ENCODE measurements around the gene KCNA10.

The KCNA10 gene

GRCh38 chr1:110551278-110551809, 32.4 kb upstream of the KCNA10 start:
- H3K4me1 ChIP-seq (ENCODE audit: control insufficient read depth, insufficient read depth, low read length) = peaks cover 11% of the 10 kb centered on the region
- H3K9ac ChIP-seq (ENCODE audit: low read length in 2 of 2) = no peak overlapping the region
- H3K27ac ChIP-seq (ENCODE audit: low read length) = no peak overlapping the region
- H3K4me3 ChIP-seq (ENCODE audit: low read length in 2 of 2) = no peak overlapping the region
- H3K9me3 ChIP-seq (ENCODE audit: control insufficient read depth in 2 of 2, low read length in 2 of 2) = no peaks in the 10 kb centered on the region
- no peaks in the 10 kb centered on the region for H3K36me3 ChIP-seq (ENCODE audit: control insufficient read depth in 2 of 2, insufficient read depth in 2 of 2, low read length in 2 of 2)
- H3K27me3 ChIP-seq (ENCODE audit: control insufficient read depth in 1 of 2, insufficient read depth in 2 of 2, low read length in 2 of 2) = peaks cover 16 to 28% of the 10 kb centered on the region in 2 donors

DNA sequence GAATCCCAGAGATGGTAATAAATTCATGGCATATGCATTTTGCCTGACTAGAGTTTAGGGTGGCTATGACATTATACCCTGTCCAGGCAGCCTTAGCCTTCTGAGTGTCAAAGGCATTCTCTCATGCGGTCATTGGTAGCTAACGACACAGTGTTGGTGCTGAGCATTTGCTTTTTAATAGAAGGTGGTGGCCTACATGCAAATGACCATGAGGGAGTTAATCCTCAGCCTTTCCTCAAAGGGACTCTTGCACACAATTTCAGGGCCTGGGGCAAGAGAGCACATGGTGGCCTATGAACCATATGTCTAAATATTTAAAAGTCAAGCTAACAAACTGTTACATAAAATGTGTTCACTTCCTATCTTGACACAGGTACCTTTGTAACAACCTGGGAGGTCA, 30.9 kb upstream of the KCNA10 start:
- Histone ChIP-seq H3K27me3 (ENCODE audit: control insufficient read depth in 1 of 2, insufficient read depth in 2 of 2, low read length in 2 of 2) (peaks cover 16 to 23% of the 10 kb centered on the region in 2 donors), H3K36me3 (ENCODE audit: control insufficient read depth in 2 of 2, insufficient read depth in 2 of 2, low read length in 2 of 2) (no peaks in the 10 kb centered on the region), H3K4me3 (ENCODE audit: low read length in 2 of 2) (no peak overlapping the region), H3K9me3 (ENCODE audit: control insufficient read depth in 2 of 2, low read length in 2 of 2) (no peaks in the 10 kb centered on the region), H3K4me1 (ENCODE audit: control insufficient read depth, insufficient read depth, low read length) (peaks cover under 1% of the 10 kb centered on the region), H3K9ac (ENCODE audit: low read length in 2 of 2) (no peak overlapping the region), H3K27ac (ENCODE audit: low read length) (no peak overlapping the region)

GRCh38 chr1:110548381-110548780, 29.4 kb upstream of the KCNA10 start:
- no peaks in the 10 kb centered on the region for H3K36me3 ChIP-seq (ENCODE audit: control insufficient read depth in 2 of 2, insufficient read depth in 2 of 2, low read length in 2 of 2)
- no peaks in the 10 kb centered on the region for H3K4me1 ChIP-seq (ENCODE audit: control insufficient read depth, insufficient read depth, low read length)
- H3K9ac ChIP-seq (ENCODE audit: low read length in 2 of 2) = no peak overlapping the region
- H3K27me3 ChIP-seq (ENCODE audit: control insufficient read depth in 1 of 2, insufficient read depth in 2 of 2, low read length in 2 of 2) = peaks cover 16 to 22% of the 10 kb centered on the region in 2 donors
- no peaks in the 10 kb centered on the region for H3K9me3 ChIP-seq (ENCODE audit: control insufficient read depth in 2 of 2, low read length in 2 of 2)
- H3K4me3 ChIP-seq (ENCODE audit: low read length in 2 of 2) = no peak overlapping the region
- H3K27ac ChIP-seq (ENCODE audit: low read length) = no peak overlapping the region

DNA sequence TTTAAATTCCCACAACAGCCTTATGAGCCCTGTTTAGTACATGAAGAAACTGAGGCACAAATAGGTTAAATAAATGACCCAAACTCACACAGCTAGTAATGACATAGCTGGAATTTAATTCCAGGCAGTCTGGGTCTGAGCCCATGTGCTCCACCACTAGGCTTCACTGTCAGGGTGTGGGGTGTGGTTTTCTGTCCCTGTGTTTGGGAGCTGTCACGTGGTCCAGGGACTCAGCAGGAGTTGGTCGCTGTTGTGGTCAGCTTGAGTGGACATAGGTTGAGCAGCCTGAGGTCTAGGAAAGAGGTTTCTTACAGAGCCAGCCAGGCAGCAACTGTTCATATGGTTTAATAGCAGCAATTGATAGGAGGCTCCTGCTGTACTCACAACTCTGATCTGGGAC, 28.0 kb upstream of the KCNA10 start:
- no peak overlapping the region for H3K27ac ChIP-seq (ENCODE audit: low read length)
- H3K9me3 ChIP-seq (ENCODE audit: control insufficient read depth in 2 of 2, low read length in 2 of 2) = no peaks in the 10 kb centered on the region
- no peak overlapping the region for H3K4me3 ChIP-seq (ENCODE audit: low read length in 2 of 2)
- peaks cover 8 to 16% of the 10 kb centered on the region in 2 donors for H3K27me3 ChIP-seq (ENCODE audit: control insufficient read depth in 1 of 2, insufficient read depth in 2 of 2, low read length in 2 of 2)
- H3K9ac ChIP-seq (ENCODE audit: low read length in 2 of 2) = no peak overlapping the region
- no peaks in the 10 kb centered on the region for H3K4me1 ChIP-seq (ENCODE audit: control insufficient read depth, insufficient read depth, low read length)
- H3K36me3 ChIP-seq (ENCODE audit: control insufficient read depth in 2 of 2, insufficient read depth in 2 of 2, low read length in 2 of 2) = no peaks in the 10 kb centered on the region

GRCh38 chr1:110545492-110545891, 26.5 kb upstream of the KCNA10 start:
- H3K27ac ChIP-seq (ENCODE audit: low read length) = no peak overlapping the region
- no peaks in the 10 kb centered on the region for H3K9me3 ChIP-seq (ENCODE audit: control insufficient read depth in 2 of 2, low read length in 2 of 2)
- H3K4me1 ChIP-seq (ENCODE audit: control insufficient read depth, insufficient read depth, low read length) = no peaks in the 10 kb centered on the region
- no peak overlapping the region for H3K9ac ChIP-seq (ENCODE audit: low read length in 2 of 2)
- no peak overlapping the region for H3K4me3 ChIP-seq (ENCODE audit: low read length in 2 of 2)
- peaks cover 4 to 5% of the 10 kb centered on the region in 2 donors for H3K27me3 ChIP-seq (ENCODE audit: control insufficient read depth in 1 of 2, insufficient read depth in 2 of 2, low read length in 2 of 2)
- H3K36me3 ChIP-seq (ENCODE audit: control insufficient read depth in 2 of 2, insufficient read depth in 2 of 2, low read length in 2 of 2) = no peaks in the 10 kb centered on the region

DNA sequence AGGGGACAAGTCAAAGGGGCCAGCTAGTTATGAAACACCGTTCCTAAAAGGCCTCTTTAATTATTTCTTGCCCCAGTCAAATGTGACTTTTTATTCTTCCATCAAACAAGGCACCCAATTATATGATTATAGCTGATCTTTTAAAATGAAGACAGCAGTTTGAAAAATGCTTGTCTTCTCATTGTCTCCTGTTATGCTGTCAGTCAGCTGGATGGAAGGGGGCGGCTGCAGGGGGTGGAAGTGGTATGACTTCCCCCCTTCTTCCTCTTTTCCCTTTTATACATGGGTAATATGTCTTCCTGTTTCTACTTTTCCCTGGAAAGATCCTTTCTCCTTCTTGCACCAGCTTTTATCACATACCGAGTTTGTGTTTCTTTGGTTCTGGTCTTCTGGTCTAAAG, 25.8 kb upstream of the KCNA10 start:
- Histone ChIP-seq H3K4me1 (ENCODE audit: control insufficient read depth, insufficient read depth, low read length) (no peaks in the 10 kb centered on the region), H3K9ac (ENCODE audit: low read length in 2 of 2) (no peak overlapping the region), H3K9me3 (ENCODE audit: control insufficient read depth in 2 of 2, low read length in 2 of 2) (no peaks in the 10 kb centered on the region), H3K27ac (ENCODE audit: low read length) (no peak overlapping the region), H3K4me3 (ENCODE audit: low read length in 2 of 2) (no peak overlapping the region), H3K27me3 (ENCODE audit: control insufficient read depth in 1 of 2, insufficient read depth in 2 of 2, low read length in 2 of 2) (peaks cover 4 to 5% of the 10 kb centered on the region in 2 donors), H3K36me3 (ENCODE audit: control insufficient read depth in 2 of 2, insufficient read depth in 2 of 2, low read length in 2 of 2) (no peaks in the 10 kb centered on the region)

GRCh38 chr1:110542725-110543124, 23.8 kb upstream of the KCNA10 start:
- no peak overlapping the region for H3K4me3 ChIP-seq (ENCODE audit: low read length in 2 of 2)
- no peaks in the 10 kb centered on the region for H3K9me3 ChIP-seq (ENCODE audit: control insufficient read depth in 2 of 2, low read length in 2 of 2)
- no peak overlapping the region for H3K9ac ChIP-seq (ENCODE audit: low read length in 2 of 2)
- no peaks in the 10 kb centered on the region for H3K27me3 ChIP-seq (ENCODE audit: control insufficient read depth in 1 of 2, insufficient read depth in 2 of 2, low read length in 2 of 2)
- H3K4me1 ChIP-seq (ENCODE audit: control insufficient read depth, insufficient read depth, low read length) = no peaks in the 10 kb centered on the region
- H3K36me3 ChIP-seq (ENCODE audit: control insufficient read depth in 2 of 2, insufficient read depth in 2 of 2, low read length in 2 of 2) = no peaks in the 10 kb centered on the region
- H3K27ac ChIP-seq (ENCODE audit: low read length) = no peak overlapping the region

DNA sequence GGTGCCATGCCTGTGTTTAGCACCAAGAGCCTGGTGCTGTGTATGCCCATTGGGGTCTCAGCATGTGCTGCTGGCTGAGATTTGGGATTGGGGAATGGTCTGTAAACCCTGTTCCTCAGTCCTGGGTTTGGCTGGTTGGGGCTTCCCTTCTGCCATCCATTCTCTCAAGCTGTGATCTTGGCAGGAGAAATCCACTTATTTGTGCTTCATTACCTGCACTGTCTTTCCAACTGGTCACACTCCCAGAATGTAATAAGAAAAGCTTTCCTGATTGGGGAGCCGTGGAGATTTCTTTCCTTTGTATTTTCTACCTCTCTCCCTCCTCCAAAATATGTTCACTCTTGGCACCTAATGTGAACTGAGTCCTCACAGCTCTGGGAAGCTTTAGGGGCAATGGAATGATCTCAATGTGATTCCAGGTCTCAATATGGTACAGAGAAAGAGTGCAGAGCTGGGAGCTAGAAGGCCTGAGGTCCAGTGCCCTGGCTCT, 23.0 kb upstream of the KCNA10 start:
- Histone ChIP-seq H3K27me3 (ENCODE audit: control insufficient read depth in 1 of 2, insufficient read depth in 2 of 2, low read length in 2 of 2) (peaks cover 0 to 2% of the 10 kb centered on the region in 2 donors), H3K9me3 (ENCODE audit: control insufficient read depth in 2 of 2, low read length in 2 of 2) (no peaks in the 10 kb centered on the region), H3K4me3 (ENCODE audit: low read length in 2 of 2) (no peak overlapping the region), H3K36me3 (ENCODE audit: control insufficient read depth in 2 of 2, insufficient read depth in 2 of 2, low read length in 2 of 2) (no peaks in the 10 kb centered on the region), H3K4me1 (ENCODE audit: control insufficient read depth, insufficient read depth, low read length) (no peaks in the 10 kb centered on the region), H3K27ac (ENCODE audit: low read length) (no peak overlapping the region), H3K9ac (ENCODE audit: low read length in 2 of 2) (no peak overlapping the region)

DNA sequence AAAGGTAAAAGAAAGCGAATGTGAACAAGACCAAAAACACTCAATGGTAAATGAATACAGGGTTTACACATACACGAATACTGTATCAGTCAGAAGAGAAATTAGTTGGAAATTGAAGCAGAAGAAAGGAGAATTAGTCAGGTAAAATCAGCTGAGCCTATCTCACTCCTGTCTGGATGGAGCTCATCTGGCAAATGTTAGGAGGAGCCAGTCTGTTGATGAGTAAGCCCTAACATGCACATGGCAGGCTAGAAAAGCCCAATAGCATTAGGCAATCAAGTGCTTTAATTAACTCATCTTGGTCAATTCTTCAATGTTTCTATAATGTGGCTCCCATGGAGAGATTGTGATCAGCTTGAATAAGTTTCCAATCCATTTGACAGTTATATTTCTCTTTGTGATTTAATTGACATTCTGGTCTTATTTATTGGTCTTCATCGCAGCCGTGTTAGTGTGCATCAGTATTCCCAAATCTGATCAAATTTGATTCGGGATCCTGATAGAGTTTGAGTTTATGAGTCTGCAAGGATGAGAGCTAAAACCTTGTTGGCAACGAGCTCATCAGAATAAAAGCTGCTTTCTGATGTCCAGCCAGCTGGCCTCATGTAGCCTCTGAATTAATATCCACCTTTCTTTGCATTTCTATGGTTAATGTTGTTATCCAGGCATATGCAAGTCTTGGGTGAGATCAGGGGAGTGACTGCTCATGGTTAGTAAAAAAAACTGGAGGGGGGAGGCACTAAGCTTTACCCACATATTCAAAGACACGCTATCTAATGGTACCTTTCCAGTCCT, 22.1 kb upstream of the KCNA10 start:
- H3K4me1 ChIP-seq (ENCODE audit: control insufficient read depth, insufficient read depth, low read length) = no peaks in the 10 kb centered on the region
- H3K27ac ChIP-seq (ENCODE audit: low read length) = no peak overlapping the region
- peaks cover 0 to 3% of the 10 kb centered on the region in 2 donors for H3K27me3 ChIP-seq (ENCODE audit: control insufficient read depth in 1 of 2, insufficient read depth in 2 of 2, low read length in 2 of 2)
- no peaks in the 10 kb centered on the region for H3K36me3 ChIP-seq (ENCODE audit: control insufficient read depth in 2 of 2, insufficient read depth in 2 of 2, low read length in 2 of 2)
- H3K4me3 ChIP-seq (ENCODE audit: low read length in 2 of 2) = no peak overlapping the region
- no peaks in the 10 kb centered on the region for H3K9me3 ChIP-seq (ENCODE audit: control insufficient read depth in 2 of 2, low read length in 2 of 2)
- H3K9ac ChIP-seq (ENCODE audit: low read length in 2 of 2) = no peak overlapping the region

DNA sequence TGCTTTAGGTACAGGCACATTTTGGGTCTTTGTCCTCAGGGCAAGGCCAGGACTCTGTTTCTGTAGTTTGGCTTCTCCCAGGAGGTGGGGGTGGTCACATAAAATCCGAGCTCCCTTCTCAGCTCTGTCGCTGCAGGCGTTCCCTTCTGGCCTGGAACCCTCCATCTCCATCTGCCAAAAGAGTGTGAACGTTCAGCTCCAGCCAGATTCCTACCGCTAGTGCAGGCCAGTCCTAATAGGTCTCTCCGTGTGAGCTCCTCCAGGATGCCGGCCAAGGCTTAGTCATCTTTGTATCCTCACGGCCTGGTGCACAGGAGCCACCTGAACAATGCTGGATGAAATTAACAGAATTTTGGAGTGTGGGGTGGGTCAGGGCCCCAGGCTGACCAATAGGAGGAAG, 19.9 kb upstream of the KCNA10 start:
- Histone ChIP-seq H3K9ac (ENCODE audit: low read length in 2 of 2) (no peak overlapping the region), H3K27ac (ENCODE audit: low read length) (no peak overlapping the region), H3K4me3 (ENCODE audit: low read length in 2 of 2) (no peak overlapping the region), H3K36me3 (ENCODE audit: control insufficient read depth in 2 of 2, insufficient read depth in 2 of 2, low read length in 2 of 2) (no peaks in the 10 kb centered on the region), H3K4me1 (ENCODE audit: control insufficient read depth, insufficient read depth, low read length) (no peaks in the 10 kb centered on the region), H3K27me3 (ENCODE audit: control insufficient read depth in 1 of 2, insufficient read depth in 2 of 2, low read length in 2 of 2) (peaks cover 0 to 3% of the 10 kb centered on the region in 2 donors), H3K9me3 (ENCODE audit: control insufficient read depth in 2 of 2, low read length in 2 of 2) (no peaks in the 10 kb centered on the region)

DNA sequence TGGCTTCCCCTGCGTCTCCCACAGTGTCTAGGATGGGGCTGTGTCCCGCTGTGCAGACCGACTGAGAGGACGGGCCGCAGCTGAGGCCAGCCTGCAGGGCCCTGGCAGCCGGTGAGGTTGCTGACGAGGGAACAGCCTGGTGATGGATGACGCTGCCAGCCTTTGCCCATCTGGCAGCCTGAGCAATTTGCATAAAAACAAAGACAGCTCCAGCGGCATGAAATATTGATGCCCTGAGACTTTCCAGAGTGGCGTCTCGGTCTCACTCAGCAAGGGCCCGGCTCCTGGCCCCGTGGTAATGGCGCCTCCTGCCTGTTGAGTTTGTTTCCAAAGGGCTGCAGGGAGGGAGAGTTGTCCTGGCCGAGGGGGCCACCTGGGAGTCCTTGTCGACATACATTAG, 19.1 kb upstream of the KCNA10 start:
- H3K4me3 ChIP-seq (ENCODE audit: low read length in 2 of 2) = no peak overlapping the region
- H3K27me3 ChIP-seq (ENCODE audit: control insufficient read depth in 1 of 2, insufficient read depth in 2 of 2, low read length in 2 of 2) = peaks cover 0 to 3% of the 10 kb centered on the region in 2 donors
- no peaks in the 10 kb centered on the region for H3K9me3 ChIP-seq (ENCODE audit: control insufficient read depth in 2 of 2, low read length in 2 of 2)
- no peak overlapping the region for H3K27ac ChIP-seq (ENCODE audit: low read length)
- no peaks in the 10 kb centered on the region for H3K36me3 ChIP-seq (ENCODE audit: control insufficient read depth in 2 of 2, insufficient read depth in 2 of 2, low read length in 2 of 2)
- H3K9ac ChIP-seq (ENCODE audit: low read length in 2 of 2) = no peak overlapping the region
- H3K4me1 ChIP-seq (ENCODE audit: control insufficient read depth, insufficient read depth, low read length) = no peaks in the 10 kb centered on the region

Data from stomach smooth muscle (tissue), 2 donors.